Aortic smooth muscle cell (primary cell): Measurements from ENCODE around the gene RCC1. TPM values are rescaled to one million over a fixed set of nuclear protein-coding genes. Genes with fewer than 3 reads are reported as not detected.

Experiments
- total RNA-seq: library from RNA; depleted of rRNA; stranded (reverse); fragments of >200 nt; gene quantifications from 2 replicates; pipeline ENCODE4 v1.2.3, GENCODE V29; 2014

RCC1 gene
- 21.8 and 26.3 TPM in 2 replicates for total RNA-seq

GRCh38 chr1:28505406-28506187, at the start of gene RCC1:
Gene RCC1 (plus strand): TSS chr1:28506043. CDS start chr1:28529867, 23,824 bp downstream.

GRCh38 chr1:28552758-28553663, 47.2 kb downstream of the RCC1 start, which contains the start of gene TRNAU1AP:
Gene TRNAU1AP (plus strand): TSS chr1:28553085. CDS start chr1:28553111, 26 bp downstream.

Other genes with a start within 250 kb of the RCC1 start
- 9.0 and 13.3 TPM in 2 replicates for gene SESN2, start 246.5 kb upstream of the RCC1 start, total RNA-seq
- 19.6 and 21.3 TPM in 2 replicates for gene MED18, start 177.0 kb upstream of the RCC1 start, total RNA-seq
- 6.3 and 9.0 TPM in 2 replicates for gene PHACTR4, start 136.3 kb upstream of the RCC1 start, total RNA-seq
- 20.3 and 21.1 TPM in 2 replicates for gene TRNAU1AP, start 47.0 kb downstream of the RCC1 start, total RNA-seq
- 0.93 and 1.7 TPM in 2 replicates for gene RAB42, start 86.2 kb downstream of the RCC1 start, total RNA-seq
- 53.9 and 61.6 TPM in 2 replicates for gene TAF12, start 137.0 kb downstream of the RCC1 start, total RNA-seq
- under 0.01 TPM in 1 of 2 replicates, not detected in the other for gene RNU11, start 142.6 kb downstream of the RCC1 start, total RNA-seq
- 7.0 and 7.8 TPM in 2 replicates for gene GMEB1, start 162.7 kb downstream of the RCC1 start, total RNA-seq
- 44.1 and 45.8 TPM in 2 replicates for gene YTHDF2, start 230.9 kb downstream of the RCC1 start, total RNA-seq